DOHH2 (cell line): ENCODE results near the gene FUT1.

Experiments used
- H3F3A ChIP-seq: fragments of 200-600 bp; sonication (generic), shearing (Covaris generic); 2 replicates; pipeline ENCODE4 v1.6.0; 2016; ENCODE audit warnings: antibody characterized with exemption, mild to moderate bottlenecking; ENCODE audit not compliant: control insufficient read depth, insufficient read depth
- H3K27ac ChIP-seq: fragments of 200-600 bp; sonication (generic); 2 replicates; pipeline ENCODE4 v1.5.1; 2014; ENCODE audit warnings: low read depth, mild to moderate bottlenecking, low read length, moderate library complexity
- H3K27me3 ChIP-seq: fragments of 200-600 bp; sonication (generic); 2 replicates; pipeline ENCODE4 v1.6.1; 2014; ENCODE audit warnings: mild to moderate bottlenecking, low read length, mixed read lengths; ENCODE audit not compliant: control insufficient read depth
- H3K36me3 ChIP-seq: fragments of 200-600 bp; sonication (generic); 2 replicates; pipeline ENCODE4 v1.6.1; 2014; ENCODE audit warnings: mild to moderate bottlenecking, low read length, moderate library complexity, mixed read lengths; ENCODE audit not compliant: control insufficient read depth
- H3K4me1 ChIP-seq: fragments of 200-600 bp; sonication (generic); 2 replicates; pipeline ENCODE4 v1.6.1; 2014; ENCODE audit warnings: mild to moderate bottlenecking, low read length, mixed read lengths; ENCODE audit not compliant: control insufficient read depth
- H3K4me2 ChIP-seq: fragments of 200-600 bp; sonication (generic); 2 replicates; pipeline ENCODE4 v1.6.0; 2014; ENCODE audit warnings: mild to moderate bottlenecking, low read length, moderate library complexity
- H3K4me3 ChIP-seq: fragments of 200-600 bp; sonication (generic); 2 replicates; pipeline ENCODE4 v1.5.1; 2014; ENCODE audit warnings: mild to moderate bottlenecking, low read length, mixed read lengths
- H3K79me2 ChIP-seq: fragments of 200-600 bp; sonication (generic); 2 replicates; pipeline ENCODE4 v1.6.1; 2014; ENCODE audit warnings: mild to moderate bottlenecking, low read length, mixed read lengths; ENCODE audit not compliant: control insufficient read depth
- H3K9me2 ChIP-seq: fragments of 200-600 bp; sonication (generic); replicated peaks from 2 replicates; pipeline ENCODE4 v1.6.1; 2014; ENCODE audit warnings: mild to moderate bottlenecking, low read length, mixed read lengths; ENCODE audit not compliant: control insufficient read depth
- H3K9me3 ChIP-seq: fragments of 200-600 bp; sonication (generic); 2 replicates; pipeline ENCODE4 v1.6.1; 2014; ENCODE audit warnings: antibody characterized with exemption, low read length, mixed read lengths; ENCODE audit not compliant: control insufficient read depth, insufficient read depth
- H4K20me1 ChIP-seq: fragments of 200-600 bp; sonication (generic); 2 replicates; pipeline ENCODE4 v1.6.0; 2014; ENCODE audit warnings: low read depth, mild to moderate bottlenecking, antibody characterized with exemption, low read length, moderate library complexity; ENCODE audit not compliant: control insufficient read depth, insufficient read depth
- EZH2phosphoT487 ChIP-seq: fragments of 200-600 bp; sonication (generic); IDR thresholded peaks from 2 replicates; pipeline ENCODE4 v1.6.1; 2017; ENCODE audit warnings: borderline replicate concordance, mild to moderate bottlenecking, antibody characterized with exemption, low read length, moderate library complexity, mixed read lengths
- TF ChIP-seq, protein P1 (sequence below): fragments of 200-600 bp; sonication (generic); IDR thresholded peaks from one replicate; pipeline ENCODE4 v1.5.1; 2014; ENCODE audit warnings: antibody characterized with exemption, mild to moderate bottlenecking, low read depth, low read length; ENCODE audit not compliant: poor library complexity, severe bottlenecking

FUT1 gene

DNA sequence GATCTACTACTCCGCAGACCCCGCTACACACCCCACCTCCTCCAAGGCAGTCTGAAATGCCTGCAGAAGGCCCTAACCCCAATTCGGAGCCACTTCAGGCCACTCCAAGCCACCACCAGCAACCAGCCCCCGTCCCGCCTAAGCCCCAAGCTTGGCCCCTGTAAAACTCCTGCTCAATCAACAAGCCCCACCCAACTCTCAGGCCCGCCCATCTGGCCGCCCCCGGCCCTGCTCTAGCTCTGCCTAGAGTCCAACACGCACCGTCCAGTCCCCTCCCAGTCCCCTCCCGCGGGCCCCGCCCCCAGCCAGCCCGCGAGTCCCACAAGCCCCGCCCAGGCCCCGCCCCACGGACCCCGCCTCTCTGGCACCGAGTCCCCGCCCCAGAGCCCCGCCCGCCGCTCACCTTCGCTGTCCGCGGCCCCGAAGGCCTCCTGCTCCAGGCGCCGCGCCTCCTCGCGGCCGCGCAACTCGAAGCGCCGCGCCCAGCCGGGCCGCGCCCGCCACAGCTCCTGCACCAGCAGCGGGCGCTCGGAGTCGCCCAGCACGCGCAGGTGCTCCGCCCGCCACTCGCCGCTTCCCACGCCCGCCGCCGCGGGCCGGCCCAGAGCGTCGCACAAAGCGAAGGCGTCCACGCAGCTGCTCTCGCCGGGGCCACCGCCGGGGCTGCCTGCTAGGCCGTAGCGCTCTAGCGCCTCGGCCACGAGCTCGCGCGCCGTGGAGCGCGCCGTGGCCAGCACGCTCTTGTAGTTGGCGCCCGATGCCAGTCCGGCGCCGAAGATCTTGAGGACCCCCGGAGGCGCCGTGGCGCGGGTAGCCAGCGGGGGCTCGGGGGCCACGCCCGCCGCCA lies 13.7 kb downstream of the FUT1 start:
- no peak overlapping the region for H3K27ac ChIP-seq
- H3K4me1 ChIP-seq: peaks cover 22% of the 10 kb centered on the region
- no peaks in the 10 kb centered on the region for H4K20me1 ChIP-seq
- peak overlapping the region; percentile 63 for H3K4me2 ChIP-seq
- H3K27me3 ChIP-seq: 0 out of 2 replicates have a peak, but pooled peaks cover 6% of the 10 kb centered on the region
- no peak for TF ChIP-seq EZH2phosphoT487
- TF ChIP-seq, protein P1, sequence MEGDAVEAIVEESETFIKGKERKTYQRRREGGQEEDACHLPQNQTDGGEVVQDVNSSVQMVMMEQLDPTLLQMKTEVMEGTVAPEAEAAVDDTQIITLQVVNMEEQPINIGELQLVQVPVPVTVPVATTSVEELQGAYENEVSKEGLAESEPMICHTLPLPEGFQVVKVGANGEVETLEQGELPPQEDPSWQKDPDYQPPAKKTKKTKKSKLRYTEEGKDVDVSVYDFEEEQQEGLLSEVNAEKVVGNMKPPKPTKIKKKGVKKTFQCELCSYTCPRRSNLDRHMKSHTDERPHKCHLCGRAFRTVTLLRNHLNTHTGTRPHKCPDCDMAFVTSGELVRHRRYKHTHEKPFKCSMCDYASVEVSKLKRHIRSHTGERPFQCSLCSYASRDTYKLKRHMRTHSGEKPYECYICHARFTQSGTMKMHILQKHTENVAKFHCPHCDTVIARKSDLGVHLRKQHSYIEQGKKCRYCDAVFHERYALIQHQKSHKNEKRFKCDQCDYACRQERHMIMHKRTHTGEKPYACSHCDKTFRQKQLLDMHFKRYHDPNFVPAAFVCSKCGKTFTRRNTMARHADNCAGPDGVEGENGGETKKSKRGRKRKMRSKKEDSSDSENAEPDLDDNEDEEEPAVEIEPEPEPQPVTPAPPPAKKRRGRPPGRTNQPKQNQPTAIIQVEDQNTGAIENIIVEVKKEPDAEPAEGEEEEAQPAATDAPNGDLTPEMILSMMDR: peak; percentile 43
- H3K9me2 ChIP-seq: no peaks in the 10 kb centered on the region
- no peaks in the 10 kb centered on the region for H3K9me3 ChIP-seq
- no peaks in the 10 kb centered on the region for H3K36me3 ChIP-seq
- no peaks in the 10 kb centered on the region for H3K79me2 ChIP-seq
- peaks cover 3% of the 10 kb centered on the region; the same call in 1 of the 2 replicates for H3F3A ChIP-seq
- peak overlapping the region; percentile 39 for H3K4me3 ChIP-seq

DNA sequence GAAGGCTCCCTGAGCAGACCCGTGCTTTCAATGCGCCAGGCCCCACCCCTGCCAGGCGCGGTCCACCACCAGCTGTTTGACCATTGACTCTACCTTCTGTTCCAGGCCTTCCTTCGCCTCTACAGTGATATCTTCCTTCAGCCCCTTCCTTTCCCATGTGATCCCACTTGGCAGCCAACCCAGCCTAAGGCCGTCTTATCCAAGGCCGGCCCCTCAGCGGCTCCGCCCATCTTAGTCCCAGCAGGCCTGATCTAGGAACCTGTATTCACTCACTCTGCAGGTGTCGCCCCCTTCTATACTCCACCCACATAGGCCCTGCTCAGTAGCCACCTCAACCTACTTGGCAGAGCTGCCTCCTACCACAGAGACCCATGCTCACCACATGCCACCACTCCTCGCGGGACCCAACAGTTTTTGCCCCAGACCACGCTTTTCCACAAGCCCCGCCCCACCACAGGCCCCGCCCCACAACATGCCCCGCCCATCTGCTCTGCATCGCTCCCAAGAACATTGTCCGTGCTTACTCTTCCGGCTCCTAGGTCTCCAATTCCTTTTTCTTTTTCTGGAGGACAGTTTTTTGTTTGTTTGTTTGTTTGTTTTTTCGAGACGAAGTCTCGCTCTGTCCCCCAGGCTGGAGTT lies 15.0 kb downstream of the FUT1 start:
- Histone ChIP-seq H3K9me3 (no peaks in the 10 kb centered on the region), H3K4me1 (peaks cover 22% of the 10 kb centered on the region), H3K4me3 (no peak overlapping the region), H4K20me1 (no peaks in the 10 kb centered on the region), H3K36me3 (no peaks in the 10 kb centered on the region), H3K4me2 (no peak overlapping the region), H3K27me3 (0 out of 2 replicates have a peak, but pooled peaks cover 6% of the 10 kb centered on the region), H3F3A (peaks cover 3% of the 10 kb centered on the region; the same call in 1 of the 2 replicates), H3K9me2 (no peaks in the 10 kb centered on the region), H3K27ac (no peak overlapping the region), H3K79me2 (no peaks in the 10 kb centered on the region)
- TF ChIP-seq, protein P1: no peak
- no peak for TF ChIP-seq EZH2phosphoT487

DNA sequence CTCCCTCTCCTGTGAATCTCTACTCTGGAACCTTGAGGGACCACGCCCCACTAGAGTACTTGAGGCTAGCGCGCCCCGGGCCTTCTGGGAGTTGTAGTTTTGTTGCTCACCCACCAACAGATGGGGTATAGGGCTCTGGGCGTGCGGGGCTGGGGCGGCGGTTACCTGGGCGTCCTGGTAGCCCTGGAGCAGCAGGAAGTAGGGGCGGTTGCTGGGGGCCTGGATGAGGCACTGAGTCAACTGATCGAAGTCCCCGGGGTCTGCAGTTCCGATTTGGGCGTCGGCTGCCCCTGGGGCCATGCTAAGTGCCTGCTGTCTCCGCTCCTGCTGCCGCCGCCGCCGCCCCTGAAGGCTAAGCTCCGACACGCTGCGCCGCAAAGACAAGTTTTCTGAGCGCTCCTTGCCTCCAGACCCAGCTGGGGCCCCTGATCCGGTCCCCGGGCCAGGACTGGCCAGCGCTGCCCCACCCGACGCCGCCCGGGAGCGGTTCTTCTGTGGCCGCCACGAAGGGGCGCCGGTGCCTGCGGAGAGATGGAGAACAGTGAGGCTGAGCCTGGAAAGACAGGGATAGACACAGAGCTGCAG lies 17.3 kb downstream of the FUT1 start:
- Histone ChIP-seq H3F3A (peaks cover 3% of the 10 kb centered on the region; the same call in 1 of the 2 replicates), H3K27ac (no peak overlapping the region), H3K4me1 (peaks cover 11% of the 10 kb centered on the region), H3K9me3 (no peaks in the 10 kb centered on the region), H3K27me3 (0 out of 2 replicates have a peak, but pooled peaks cover 3% of the 10 kb centered on the region), H3K36me3 (no peaks in the 10 kb centered on the region), H3K4me2 (no peak overlapping the region), H3K9me2 (no peaks in the 10 kb centered on the region), H3K4me3 (no peak overlapping the region), H3K79me2 (no peaks in the 10 kb centered on the region), H4K20me1 (no peaks in the 10 kb centered on the region)
- no peak for TF ChIP-seq EZH2phosphoT487
- TF ChIP-seq, protein P1: no peak
